Body of pancreas (tissue), 4 donors: ENCODE results near the gene IQSEC1. TPM values are rescaled to one million over a fixed set of nuclear protein-coding genes. Genes with fewer than 3 reads are reported as not detected.

ENCODE experiments used
- ATAC-seq: fragments of 150-250 bp; one replicate; pipeline ENCODE4 v1.9.1; 2016
- DNase-seq, 4 donors: peaks; one replicate each; pipeline ENCODE4 v3.0.0-alpha.2; 2019
- H3K27ac ChIP-seq, 4 donors: fragments of 200-600 bp; sonication (generic); 1 replicate in 3 of 4; 2 replicates in 1 of 4; pipeline versions ENCODE4 v1.5.1 to v1.6.1; 2016 to 2019; ENCODE audit warnings: mild to moderate bottlenecking in 1 of 4, mixed read lengths in 1 of 4, moderate library complexity in 1 of 4
- H3K27me3 ChIP-seq, 2 donors: fragments of 200-600 bp; sonication (generic); one replicate each; pipeline ENCODE4 v1.6.0; 2016; ENCODE audit warnings: mild to moderate bottlenecking in 1 of 2
- H3K36me3 ChIP-seq, 2 donors: fragments of 200-600 bp; sonication (generic); replicated peaks in 1 of 2; 2 replicates each; pipeline ENCODE4 v1.5.1; 2016; ENCODE audit warnings: low read depth in 2 of 2; ENCODE audit not compliant: insufficient read depth in 1 of 2
- H3K4me1 ChIP-seq: fragments of 200-600 bp; sonication (generic); one replicate; pipeline ENCODE4 v1.6.0; 2016
- H3K4me3 ChIP-seq, 2 donors: fragments of 200-600 bp; sonication (generic); 1 replicate in 1 of 2; 2 replicates in 1 of 2; pipeline ENCODE4 v1.5.1; 2016 to 2019
- H3K9me3 ChIP-seq, 3 donors: fragments of 200-600 bp; sonication (generic); 1 replicate in 2 of 3; 2 replicates in 1 of 3; pipeline ENCODE4 v1.5.1; 2016
- POLR2A ChIP-seq, 3 donors: fragments of 450-650 bp; IDR thresholded peaks; one replicate each; pipeline ENCODE4 v1.6.1; 2016; ENCODE audit warnings: antibody characterized with exemption in 3 of 3, mild to moderate bottlenecking in 2 of 3
- WGBS, 2 donors: methylation state at CpG; one replicate each; pipeline ENCODE4 v1.1.5; 2017; 5-methylcytosine and 5-hydroxymethylcytosine counted together
- intact Hi-C: fragments of 100-400 bp; cut with DNase I; formaldehyde crosslinking; loops from one replicate; pipeline ENCODE4 v1.15.1; 2023
- total RNA-seq, 2 donors: library from RNA; depleted of rRNA; stranded (reverse); fragments of >200 nt; gene quantifications; one replicate each; pipeline ENCODE4 v1.1.0, GENCODE V29; 2016
- TF ChIP-seq, protein P1 (sequence below), 7 experiments: fragments of 450-650 bp in 4 of 7; fragments of 200-600 bp in 3 of 7; sonication (generic) in 3 of 7; IDR thresholded peaks; one replicate each; pipeline ENCODE4 v1.5.1; 2016 to 2019; ENCODE audit warnings: antibody characterized with exemption in 7 of 7

IQSEC1 gene
- total RNA-seq, 2 donors from 2014 or later, result 29.6 to 42.2 TPM

DNA sequence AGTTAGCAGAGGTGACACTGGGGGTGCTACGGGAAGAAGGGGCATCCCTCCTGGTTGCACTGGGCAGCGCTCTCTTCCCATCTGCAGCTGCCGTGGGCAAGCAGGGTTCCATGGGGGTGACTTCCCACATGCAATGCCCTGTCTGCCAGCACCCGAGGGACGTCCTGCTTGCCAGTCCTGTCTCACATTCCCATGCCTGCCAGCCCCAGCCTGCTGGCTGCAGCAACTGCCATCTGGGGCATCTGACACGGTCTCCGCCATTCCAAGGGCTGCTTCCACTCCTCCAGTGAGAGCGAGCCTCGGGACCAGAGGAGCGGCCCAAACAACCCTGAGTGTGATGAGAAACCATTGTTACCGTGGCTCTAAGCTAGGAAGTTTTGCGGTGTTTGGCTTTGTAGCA, 186.5 kb downstream of the IQSEC1 start:
- TF ChIP-seq, protein P1, sequence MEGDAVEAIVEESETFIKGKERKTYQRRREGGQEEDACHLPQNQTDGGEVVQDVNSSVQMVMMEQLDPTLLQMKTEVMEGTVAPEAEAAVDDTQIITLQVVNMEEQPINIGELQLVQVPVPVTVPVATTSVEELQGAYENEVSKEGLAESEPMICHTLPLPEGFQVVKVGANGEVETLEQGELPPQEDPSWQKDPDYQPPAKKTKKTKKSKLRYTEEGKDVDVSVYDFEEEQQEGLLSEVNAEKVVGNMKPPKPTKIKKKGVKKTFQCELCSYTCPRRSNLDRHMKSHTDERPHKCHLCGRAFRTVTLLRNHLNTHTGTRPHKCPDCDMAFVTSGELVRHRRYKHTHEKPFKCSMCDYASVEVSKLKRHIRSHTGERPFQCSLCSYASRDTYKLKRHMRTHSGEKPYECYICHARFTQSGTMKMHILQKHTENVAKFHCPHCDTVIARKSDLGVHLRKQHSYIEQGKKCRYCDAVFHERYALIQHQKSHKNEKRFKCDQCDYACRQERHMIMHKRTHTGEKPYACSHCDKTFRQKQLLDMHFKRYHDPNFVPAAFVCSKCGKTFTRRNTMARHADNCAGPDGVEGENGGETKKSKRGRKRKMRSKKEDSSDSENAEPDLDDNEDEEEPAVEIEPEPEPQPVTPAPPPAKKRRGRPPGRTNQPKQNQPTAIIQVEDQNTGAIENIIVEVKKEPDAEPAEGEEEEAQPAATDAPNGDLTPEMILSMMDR (IDR thresholded peaks at IDR 0.05), result no peak
- no peak for TF ChIP-seq POLR2A (IDR thresholded peaks at IDR 0.05)
- ATAC-seq (no peak), DNase-seq (no peak)
- Histone ChIP-seq H3K9me3 (no peaks in the 10 kb centered on the region), H3K27ac (no peak overlapping the region), H3K4me1 (peaks cover 1% of the 10 kb centered on the region), H3K27me3 (peaks cover 0 to 4% of the 10 kb centered on the region in 2 donors), H3K4me3 (no peak overlapping the region), H3K36me3 (no peaks in the 10 kb centered on the region)
- intact Hi-C loops, result no loop called here
- WGBS, 2 donors, result 68 to 70% methylated on average over 9 of the region's 12 CpGs

DNA sequence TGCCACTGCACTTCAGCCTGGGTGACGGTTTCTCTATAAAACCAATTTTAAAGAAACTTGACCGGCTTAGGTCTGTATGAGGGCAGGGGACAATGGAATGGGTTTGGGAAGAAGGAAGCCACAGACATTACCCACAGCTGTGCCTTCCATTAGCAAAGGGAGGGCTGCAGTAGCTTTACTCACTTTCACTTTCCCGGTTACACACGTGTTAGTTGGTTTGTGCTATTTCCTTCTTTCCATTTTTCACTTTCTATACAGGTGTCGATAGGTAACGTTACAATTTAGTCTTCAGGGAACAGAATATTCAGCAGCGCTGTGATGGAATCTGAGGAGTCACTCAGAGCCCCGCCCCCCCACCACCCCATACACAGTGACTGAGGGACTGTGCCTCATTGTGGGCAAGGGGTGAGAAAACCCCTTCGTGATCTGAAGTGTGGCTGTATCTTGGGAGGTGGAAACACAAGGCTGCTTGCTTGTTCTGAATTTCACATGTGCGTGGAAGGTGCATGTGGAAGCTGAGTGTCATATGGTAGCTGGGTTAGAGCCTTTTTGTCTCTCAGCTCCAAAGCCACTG, 187.0 kb downstream of the IQSEC1 start:
- ATAC-seq (no peak), DNase-seq (no peak)
- Histone ChIP-seq H3K9me3 (no peaks in the 10 kb centered on the region), H3K27ac (no peak overlapping the region), H3K36me3 (no peaks in the 10 kb centered on the region), H3K4me3 (no peak overlapping the region), H3K27me3 (peaks cover 0 to 4% of the 10 kb centered on the region in 2 donors), H3K4me1 (no peaks in the 10 kb centered on the region)
- TF ChIP-seq, protein P1 (IDR thresholded peaks at IDR 0.05), result no peak
- TF ChIP-seq POLR2A (IDR thresholded peaks at IDR 0.05), result no peak
- intact Hi-C loops, result no loop called here
- WGBS, 2 donors, result 46 to 65% methylated on average over 10 of the region's 10 CpGs

DNA sequence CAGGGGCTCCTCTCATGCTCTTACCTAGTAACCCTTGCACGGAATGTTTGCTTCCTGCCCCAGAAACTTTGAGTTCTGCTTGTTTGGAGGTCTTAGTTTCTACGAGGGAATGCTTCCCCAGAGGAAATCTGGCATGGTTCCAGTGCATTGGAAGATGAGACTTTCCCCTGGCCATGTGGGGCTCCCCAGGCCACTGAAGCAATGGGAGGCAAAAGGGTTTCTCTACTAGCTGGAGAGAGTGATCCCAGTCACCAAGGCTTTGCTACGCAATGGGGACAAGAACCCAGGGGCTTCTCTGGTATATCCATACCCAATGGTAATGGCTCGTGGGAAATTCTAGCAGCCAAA, 187.7 kb downstream of the IQSEC1 start:
- Histone ChIP-seq H3K4me1 (no peaks in the 10 kb centered on the region), H3K36me3 (no peaks in the 10 kb centered on the region), H3K27ac (no peak overlapping the region), H3K4me3 (no peak overlapping the region), H3K27me3 (peaks cover 0 to 4% of the 10 kb centered on the region in 2 donors), H3K9me3 (no peaks in the 10 kb centered on the region)
- DNase-seq (no peak), ATAC-seq (no peak)
- 72 to 79% methylated on average over 4 of the region's 4 CpGs for WGBS, 2 donors
- intact Hi-C loops, result no loop called here
- TF ChIP-seq, protein P1 (IDR thresholded peaks at IDR 0.05), result no peak
- TF ChIP-seq POLR2A (IDR thresholded peaks at IDR 0.05), result no peak

DNA sequence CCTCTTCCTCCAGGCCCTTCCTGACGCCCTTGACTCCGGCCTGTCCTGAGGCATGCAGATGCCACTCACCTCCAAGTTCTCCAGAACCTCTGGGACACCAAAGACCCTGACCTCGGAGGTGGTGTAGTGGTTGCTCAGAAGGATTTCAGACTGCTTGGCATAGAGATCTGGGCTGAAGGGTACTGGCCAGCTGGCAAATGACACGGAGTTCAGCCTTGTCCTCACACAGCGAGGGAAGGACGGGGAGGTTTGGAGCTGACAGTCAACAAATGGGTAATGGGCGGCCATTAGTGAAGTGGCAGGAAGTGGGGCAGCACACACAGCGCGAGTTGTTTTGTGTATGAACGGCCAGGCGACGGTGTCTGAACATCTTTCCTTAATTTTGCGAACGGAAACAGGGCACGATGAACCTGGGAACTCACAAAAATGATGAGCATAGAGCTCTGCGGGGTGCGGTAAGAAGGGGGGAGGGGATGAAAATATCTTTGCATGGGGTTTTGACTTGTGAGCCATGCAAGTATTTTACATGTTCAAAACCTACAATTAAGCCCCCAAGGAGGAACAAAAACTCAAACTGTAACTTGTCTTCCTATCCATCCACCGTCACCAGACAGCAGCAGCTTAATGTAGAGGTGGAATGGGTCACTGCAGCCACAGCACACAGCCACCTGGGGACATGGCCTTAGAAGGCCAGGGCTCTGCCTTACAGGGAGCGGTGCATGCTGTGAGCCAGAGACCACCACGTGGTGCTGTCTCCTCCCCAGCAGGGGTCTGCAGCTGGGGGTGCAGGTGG, 188.2 kb downstream of the IQSEC1 start:
- 83% methylated on average over 20 of the region's 20 CpGs for WGBS, 2 donors
- ATAC-seq (no peak), DNase-seq (no peak)
- H3K4me1 ChIP-seq, result no peaks in the 10 kb centered on the region
- H3K27me3 ChIP-seq, result peaks cover 0 to 3% of the 10 kb centered on the region in 2 donors
- H3K9me3 ChIP-seq, result no peaks in the 10 kb centered on the region
- TF ChIP-seq POLR2A (IDR thresholded peaks at IDR 0.05), result no peak
- intact Hi-C loops, result no loop called here
- H3K36me3 ChIP-seq, result no peaks in the 10 kb centered on the region
- no peak overlapping the region for H3K4me3 ChIP-seq
- no peak overlapping the region for H3K27ac ChIP-seq

DNA sequence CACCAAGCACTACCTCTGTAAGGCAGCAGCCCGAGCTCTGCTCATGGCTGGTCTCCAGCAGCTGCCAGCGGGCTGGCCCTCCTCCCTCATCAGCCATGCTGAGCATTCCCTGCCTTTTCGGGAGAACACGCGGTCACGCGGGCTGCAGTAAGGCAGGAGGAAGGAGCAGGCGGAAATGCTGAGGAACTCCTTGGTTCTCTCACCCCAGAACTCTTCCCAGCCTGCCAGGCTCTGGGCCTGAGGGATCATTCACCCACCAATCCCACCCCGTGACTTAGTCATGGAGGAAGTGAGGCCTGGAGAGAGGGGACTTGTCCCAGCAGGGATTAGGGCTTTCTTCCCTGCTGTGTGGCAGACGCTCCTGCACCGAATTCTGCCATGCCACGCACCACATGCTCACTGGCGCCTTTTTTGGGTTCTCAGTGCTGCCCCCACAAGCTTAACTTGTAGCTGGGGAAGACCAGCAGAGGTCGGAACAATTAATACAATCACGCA, 189.0 kb downstream of the IQSEC1 start:
- 63 to 75% methylated on average over 13 to 15 of the region's 15 CpGs for WGBS, 2 donors
- no peak for ATAC-seq
- no peak for DNase-seq
- no peaks in the 10 kb centered on the region for H3K27me3 ChIP-seq
- TF ChIP-seq, protein P1 (IDR thresholded peaks at IDR 0.05), result no peak
- no peak for TF ChIP-seq POLR2A (IDR thresholded peaks at IDR 0.05)
- H3K4me3 ChIP-seq, result no peak overlapping the region
- H3K4me1 ChIP-seq, result peaks cover 1% of the 10 kb centered on the region
- no peak overlapping the region for H3K27ac ChIP-seq
- intact Hi-C loops, result no loop called here
- no peaks in the 10 kb centered on the region for H3K36me3 ChIP-seq
- no peaks in the 10 kb centered on the region for H3K9me3 ChIP-seq
